ENCODE measurements around the gene AATK.

DNA sequence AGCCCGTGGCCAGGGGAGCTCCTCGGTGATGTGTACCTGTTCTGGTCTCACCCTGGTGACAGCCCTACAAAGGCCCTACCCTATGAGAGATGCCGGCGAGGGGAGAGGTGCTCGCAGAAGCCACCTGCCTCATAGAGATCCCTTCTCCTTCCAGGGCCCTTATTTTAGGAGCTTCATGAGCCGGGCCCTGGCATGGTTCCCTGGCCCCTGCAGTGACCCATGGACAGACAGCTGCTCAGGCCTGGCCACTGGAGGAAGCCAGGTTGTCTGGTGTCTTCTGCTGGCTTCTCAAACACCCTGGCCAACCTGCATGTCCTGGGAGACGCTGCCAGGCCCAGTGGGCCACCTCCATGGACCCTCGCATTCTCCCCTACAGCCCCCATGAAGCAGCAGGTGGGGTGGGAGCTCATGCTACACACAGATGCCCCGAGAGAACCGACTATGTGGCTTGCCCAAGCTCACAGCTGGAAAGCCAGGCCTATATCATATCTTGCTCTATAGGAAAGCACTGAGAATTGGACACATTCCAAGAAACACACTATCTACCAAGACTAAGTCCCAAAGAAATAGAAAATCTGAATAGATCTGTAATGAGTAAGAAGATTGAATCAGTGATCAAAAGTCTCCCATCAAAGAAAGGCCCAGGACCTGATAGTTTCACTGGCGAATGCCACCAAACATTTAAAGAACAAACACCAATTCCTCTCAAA lies 7.2 kb upstream of the AATK start:
- no peak for TF ChIP-seq CCNT2 (IDR thresholded peaks at IDR 0.05; ENCODE audit: borderline replicate concordance, extremely low read depth, insufficient read length, low read depth, low read length)
- no peak for TF ChIP-seq STAT5B (CRISPR knock-in tag; IDR thresholded peaks at IDR 0.05)
- TF ChIP-seq, protein P1, sequence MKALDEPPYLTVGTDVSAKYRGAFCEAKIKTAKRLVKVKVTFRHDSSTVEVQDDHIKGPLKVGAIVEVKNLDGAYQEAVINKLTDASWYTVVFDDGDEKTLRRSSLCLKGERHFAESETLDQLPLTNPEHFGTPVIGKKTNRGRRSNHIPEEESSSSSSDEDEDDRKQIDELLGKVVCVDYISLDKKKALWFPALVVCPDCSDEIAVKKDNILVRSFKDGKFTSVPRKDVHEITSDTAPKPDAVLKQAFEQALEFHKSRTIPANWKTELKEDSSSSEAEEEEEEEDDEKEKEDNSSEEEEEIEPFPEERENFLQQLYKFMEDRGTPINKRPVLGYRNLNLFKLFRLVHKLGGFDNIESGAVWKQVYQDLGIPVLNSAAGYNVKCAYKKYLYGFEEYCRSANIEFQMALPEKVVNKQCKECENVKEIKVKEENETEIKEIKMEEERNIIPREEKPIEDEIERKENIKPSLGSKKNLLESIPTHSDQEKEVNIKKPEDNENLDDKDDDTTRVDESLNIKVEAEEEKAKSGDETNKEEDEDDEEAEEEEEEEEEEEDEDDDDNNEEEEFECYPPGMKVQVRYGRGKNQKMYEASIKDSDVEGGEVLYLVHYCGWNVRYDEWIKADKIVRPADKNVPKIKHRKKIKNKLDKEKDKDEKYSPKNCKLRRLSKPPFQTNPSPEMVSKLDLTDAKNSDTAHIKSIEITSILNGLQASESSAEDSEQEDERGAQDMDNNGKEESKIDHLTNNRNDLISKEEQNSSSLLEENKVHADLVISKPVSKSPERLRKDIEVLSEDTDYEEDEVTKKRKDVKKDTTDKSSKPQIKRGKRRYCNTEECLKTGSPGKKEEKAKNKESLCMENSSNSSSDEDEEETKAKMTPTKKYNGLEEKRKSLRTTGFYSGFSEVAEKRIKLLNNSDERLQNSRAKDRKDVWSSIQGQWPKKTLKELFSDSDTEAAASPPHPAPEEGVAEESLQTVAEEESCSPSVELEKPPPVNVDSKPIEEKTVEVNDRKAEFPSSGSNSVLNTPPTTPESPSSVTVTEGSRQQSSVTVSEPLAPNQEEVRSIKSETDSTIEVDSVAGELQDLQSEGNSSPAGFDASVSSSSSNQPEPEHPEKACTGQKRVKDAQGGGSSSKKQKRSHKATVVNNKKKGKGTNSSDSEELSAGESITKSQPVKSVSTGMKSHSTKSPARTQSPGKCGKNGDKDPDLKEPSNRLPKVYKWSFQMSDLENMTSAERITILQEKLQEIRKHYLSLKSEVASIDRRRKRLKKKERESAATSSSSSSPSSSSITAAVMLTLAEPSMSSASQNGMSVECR (CRISPR knock-in tag; IDR thresholded peaks at IDR 0.05) = no peak
- TF ChIP-seq, protein P2, sequence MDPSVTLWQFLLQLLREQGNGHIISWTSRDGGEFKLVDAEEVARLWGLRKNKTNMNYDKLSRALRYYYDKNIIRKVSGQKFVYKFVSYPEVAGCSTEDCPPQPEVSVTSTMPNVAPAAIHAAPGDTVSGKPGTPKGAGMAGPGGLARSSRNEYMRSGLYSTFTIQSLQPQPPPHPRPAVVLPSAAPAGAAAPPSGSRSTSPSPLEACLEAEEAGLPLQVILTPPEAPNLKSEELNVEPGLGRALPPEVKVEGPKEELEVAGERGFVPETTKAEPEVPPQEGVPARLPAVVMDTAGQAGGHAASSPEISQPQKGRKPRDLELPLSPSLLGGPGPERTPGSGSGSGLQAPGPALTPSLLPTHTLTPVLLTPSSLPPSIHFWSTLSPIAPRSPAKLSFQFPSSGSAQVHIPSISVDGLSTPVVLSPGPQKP (CRISPR knock-in tag; IDR thresholded peaks at IDR 0.05) = no peak
- TF ChIP-seq, protein P3, sequence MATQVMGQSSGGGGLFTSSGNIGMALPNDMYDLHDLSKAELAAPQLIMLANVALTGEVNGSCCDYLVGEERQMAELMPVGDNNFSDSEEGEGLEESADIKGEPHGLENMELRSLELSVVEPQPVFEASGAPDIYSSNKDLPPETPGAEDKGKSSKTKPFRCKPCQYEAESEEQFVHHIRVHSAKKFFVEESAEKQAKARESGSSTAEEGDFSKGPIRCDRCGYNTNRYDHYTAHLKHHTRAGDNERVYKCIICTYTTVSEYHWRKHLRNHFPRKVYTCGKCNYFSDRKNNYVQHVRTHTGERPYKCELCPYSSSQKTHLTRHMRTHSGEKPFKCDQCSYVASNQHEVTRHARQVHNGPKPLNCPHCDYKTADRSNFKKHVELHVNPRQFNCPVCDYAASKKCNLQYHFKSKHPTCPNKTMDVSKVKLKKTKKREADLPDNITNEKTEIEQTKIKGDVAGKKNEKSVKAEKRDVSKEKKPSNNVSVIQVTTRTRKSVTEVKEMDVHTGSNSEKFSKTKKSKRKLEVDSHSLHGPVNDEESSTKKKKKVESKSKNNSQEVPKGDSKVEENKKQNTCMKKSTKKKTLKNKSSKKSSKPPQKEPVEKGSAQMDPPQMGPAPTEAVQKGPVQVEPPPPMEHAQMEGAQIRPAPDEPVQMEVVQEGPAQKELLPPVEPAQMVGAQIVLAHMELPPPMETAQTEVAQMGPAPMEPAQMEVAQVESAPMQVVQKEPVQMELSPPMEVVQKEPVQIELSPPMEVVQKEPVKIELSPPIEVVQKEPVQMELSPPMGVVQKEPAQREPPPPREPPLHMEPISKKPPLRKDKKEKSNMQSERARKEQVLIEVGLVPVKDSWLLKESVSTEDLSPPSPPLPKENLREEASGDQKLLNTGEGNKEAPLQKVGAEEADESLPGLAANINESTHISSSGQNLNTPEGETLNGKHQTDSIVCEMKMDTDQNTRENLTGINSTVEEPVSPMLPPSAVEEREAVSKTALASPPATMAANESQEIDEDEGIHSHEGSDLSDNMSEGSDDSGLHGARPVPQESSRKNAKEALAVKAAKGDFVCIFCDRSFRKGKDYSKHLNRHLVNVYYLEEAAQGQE (IDR thresholded peaks at IDR 0.05; ENCODE audit: borderline replicate concordance) = no peak
- TF ChIP-seq, protein P3 (CRISPR knock-in tag; IDR thresholded peaks at IDR 0.05; ENCODE audit: low read depth) = no peak
- TF ChIP-seq HMG20A (CRISPR knock-in tag; conservative IDR thresholded peaks at IDR 0.05) = no peak
- TF ChIP-seq, protein P4, sequence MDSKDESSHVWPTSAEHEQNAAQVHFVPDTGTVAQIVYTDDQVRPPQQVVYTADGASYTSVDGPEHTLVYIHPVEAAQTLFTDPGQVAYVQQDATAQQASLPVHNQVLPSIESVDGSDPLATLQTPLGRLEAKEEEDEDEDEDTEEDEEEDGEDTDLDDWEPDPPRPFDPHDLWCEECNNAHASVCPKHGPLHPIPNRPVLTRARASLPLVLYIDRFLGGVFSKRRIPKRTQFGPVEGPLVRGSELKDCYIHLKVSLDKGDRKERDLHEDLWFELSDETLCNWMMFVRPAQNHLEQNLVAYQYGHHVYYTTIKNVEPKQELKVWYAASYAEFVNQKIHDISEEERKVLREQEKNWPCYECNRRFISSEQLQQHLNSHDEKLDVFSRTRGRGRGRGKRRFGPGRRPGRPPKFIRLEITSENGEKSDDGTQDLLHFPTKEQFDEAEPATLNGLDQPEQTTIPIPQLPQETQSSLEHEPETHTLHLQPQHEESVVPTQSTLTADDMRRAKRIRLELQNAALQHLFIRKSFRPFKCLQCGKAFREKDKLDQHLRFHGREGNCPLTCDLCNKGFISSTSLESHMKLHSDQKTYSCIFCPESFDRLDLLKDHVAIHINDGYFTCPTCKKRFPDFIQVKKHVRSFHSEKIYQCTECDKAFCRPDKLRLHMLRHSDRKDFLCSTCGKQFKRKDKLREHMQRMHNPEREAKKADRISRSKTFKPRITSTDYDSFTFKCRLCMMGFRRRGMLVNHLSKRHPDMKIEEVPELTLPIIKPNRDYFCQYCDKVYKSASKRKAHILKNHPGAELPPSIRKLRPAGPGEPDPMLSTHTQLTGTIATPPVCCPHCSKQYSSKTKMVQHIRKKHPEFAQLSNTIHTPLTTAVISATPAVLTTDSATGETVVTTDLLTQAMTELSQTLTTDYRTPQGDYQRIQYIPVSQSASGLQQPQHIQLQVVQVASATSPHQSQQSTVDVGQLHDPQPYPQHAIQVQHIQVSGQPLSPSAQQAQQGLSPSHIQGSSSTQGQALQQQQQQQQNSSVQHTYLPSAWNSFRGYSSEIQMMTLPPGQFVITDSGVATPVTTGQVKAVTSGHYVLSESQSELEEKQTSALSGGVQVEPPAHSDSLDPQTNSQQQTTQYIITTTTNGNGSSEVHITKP (IDR thresholded peaks at IDR 0.05; ENCODE audit: partially characterized antibody) = no peak
- TF ChIP-seq RFX1 (IDR thresholded peaks at IDR 0.05) = no peak
- TF ChIP-seq ZNF311 (CRISPR knock-in tag; IDR thresholded peaks at IDR 0.05) = no peak
